ENCODE measurements around the gene CLOCK. TPM values are rescaled to one million over a fixed set of nuclear protein-coding genes. Genes with fewer than 3 reads are reported as not detected.

The CLOCK gene
- total RNA-seq, 2 donors from 2014 or later: 18.4 to 20.8 TPM

- peak overlapping the region; percentile 99 for H3K27ac ChIP-seq
- no peaks in the 10 kb centered on the region for H3K4me1 ChIP-seq
- intact Hi-C loops (cut with DNase I): loop anchor here (10.0 kb wide), 1 partner anchor 113 kb away; no protein-coding TSS in a partner anchor
- H3K27me3 ChIP-seq: no peaks in the 10 kb centered on the region
- H3K9ac ChIP-seq (ENCODE audit: low read depth in 2 of 2, low read length in 2 of 2): peak overlapping the region; percentile 82 to 91
- H3K4me3 ChIP-seq: peak overlapping the region; percentile 94
- TF ChIP-seq CTCF (IDR thresholded peaks at IDR 0.05): no peak
- H3K9me3 ChIP-seq: no peaks in the 10 kb centered on the region
- H3K36me3 ChIP-seq: no peaks in the 10 kb centered on the region
- DNase-seq: no peak
Measured at GRCh38 chr4:55547466-55547770, 709 bp upstream of the CLOCK start.

GRCh38 chr4:55546506-55546755, 278 bp downstream of the CLOCK start:
- no peak for DNase-seq
- H3K4me3 ChIP-seq: peak overlapping the region; percentile 94
- H3K27ac ChIP-seq: peak overlapping the region; percentile 99

GRCh38 chr4:55545641-55546505, 836 bp downstream of the CLOCK start:
- H3K4me1 ChIP-seq: no peaks in the 10 kb centered on the region
- H3K36me3 ChIP-seq: no peaks in the 10 kb centered on the region
- H3K27ac ChIP-seq: peak overlapping the region; percentile 99
- peak overlapping the region; percentile 70 to 91 for H3K9ac ChIP-seq (ENCODE audit: low read depth in 2 of 2, low read length in 2 of 2)
- intact Hi-C loops (cut with DNase I): loop anchor here (10.0 kb wide), 1 partner anchor 111 kb away; no protein-coding TSS in a partner anchor
- peak; percentile 81 for DNase-seq
- H3K27me3 ChIP-seq: no peaks in the 10 kb centered on the region
- no peak for TF ChIP-seq CTCF (IDR thresholded peaks at IDR 0.05)
- peak overlapping the region; percentile 94 for H3K4me3 ChIP-seq
- H3K9me3 ChIP-seq: no peaks in the 10 kb centered on the region

More at GRCh38 chr4:55546506-55546755, 278 bp downstream of the CLOCK start:
- Histone ChIP-seq H3K36me3 (no peaks in the 10 kb centered on the region), H3K27me3 (no peaks in the 10 kb centered on the region), H3K4me1 (no peaks in the 10 kb centered on the region), H3K9me3 (no peaks in the 10 kb centered on the region), H3K9ac (ENCODE audit: low read depth in 2 of 2, low read length in 2 of 2) (peak overlapping the region; percentile 82 to 91)
- intact Hi-C loops (cut with DNase I): loop anchor here (10.0 kb wide), 1 partner anchor 112 kb away; no protein-coding TSS in a partner anchor
- no peak for TF ChIP-seq CTCF (IDR thresholded peaks at IDR 0.05)

- no peaks in the 10 kb centered on the region for H3K36me3 ChIP-seq
- no peaks in the 10 kb centered on the region for H3K4me1 ChIP-seq
- H3K27me3 ChIP-seq: no peaks in the 10 kb centered on the region
- no peak for TF ChIP-seq CTCF (IDR thresholded peaks at IDR 0.05)
- H3K9ac ChIP-seq (ENCODE audit: low read depth in 2 of 2, low read length in 2 of 2): peak overlapping the region in 1 of 2 donors; percentile 70
- no peak for DNase-seq
- H3K9me3 ChIP-seq: no peaks in the 10 kb centered on the region
- H3K4me3 ChIP-seq: peak overlapping the region; percentile 94
- intact Hi-C loops (cut with DNase I): loop anchor here (10.0 kb wide), 1 partner anchor 110 kb away; no protein-coding TSS in a partner anchor
- peak overlapping the region; percentile 99 for H3K27ac ChIP-seq
Measured at GRCh38 chr4:55545151-55545550, 1.6 kb downstream of the CLOCK start.

GRCh38 chr4:55543858-55544257, 2.9 kb downstream of the CLOCK start:
- no peak for DNase-seq
- Histone ChIP-seq H3K4me3 (no peak overlapping the region), H3K36me3 (no peaks in the 10 kb centered on the region), H3K27me3 (no peaks in the 10 kb centered on the region), H3K27ac (no peak overlapping the region), H3K4me1 (no peaks in the 10 kb centered on the region), H3K9me3 (no peaks in the 10 kb centered on the region), H3K9ac (ENCODE audit: low read depth in 2 of 2, low read length in 2 of 2) (no peak overlapping the region)
- intact Hi-C loops (cut with DNase I): loop anchor here (10.0 kb wide), 1 partner anchor 109 kb away; no protein-coding TSS in a partner anchor
- TF ChIP-seq CTCF (IDR thresholded peaks at IDR 0.05): no peak
